Measurements from ENCODE around the gene SLC45A2. TPM values are rescaled to one million over a fixed set of nuclear protein-coding genes. Genes with fewer than 3 reads are reported as not detected.

Gene SLC45A2
- not detected for total RNA-seq (2013)
- not detected for polyA plus RNA-seq
- not detected in 2 replicates for polyA minus RNA-seq
- total RNA-seq, result 0 to 0.92 (median 0.08) reads per million in 11 experiments

GRCh38 chr5:33984671-33985124 is at the start of gene SLC45A2:
TSS of gene SLC45A2 (minus strand) at chr5:33984693. CDS start at chr5:33984583, 110 bp downstream.
- no peak within 1 kb of the TSS for H3K4me2 ChIP-seq (replicated peaks; ENCODE audit: extremely low read depth, low read length, poor library complexity, severe bottlenecking)
- H2AFZ ChIP-seq (ENCODE audit: insufficient read depth, low read depth, low read length, poor library complexity, severe bottlenecking), result no peak within 1 kb of the TSS
- TF ChIP-seq, protein P1, sequence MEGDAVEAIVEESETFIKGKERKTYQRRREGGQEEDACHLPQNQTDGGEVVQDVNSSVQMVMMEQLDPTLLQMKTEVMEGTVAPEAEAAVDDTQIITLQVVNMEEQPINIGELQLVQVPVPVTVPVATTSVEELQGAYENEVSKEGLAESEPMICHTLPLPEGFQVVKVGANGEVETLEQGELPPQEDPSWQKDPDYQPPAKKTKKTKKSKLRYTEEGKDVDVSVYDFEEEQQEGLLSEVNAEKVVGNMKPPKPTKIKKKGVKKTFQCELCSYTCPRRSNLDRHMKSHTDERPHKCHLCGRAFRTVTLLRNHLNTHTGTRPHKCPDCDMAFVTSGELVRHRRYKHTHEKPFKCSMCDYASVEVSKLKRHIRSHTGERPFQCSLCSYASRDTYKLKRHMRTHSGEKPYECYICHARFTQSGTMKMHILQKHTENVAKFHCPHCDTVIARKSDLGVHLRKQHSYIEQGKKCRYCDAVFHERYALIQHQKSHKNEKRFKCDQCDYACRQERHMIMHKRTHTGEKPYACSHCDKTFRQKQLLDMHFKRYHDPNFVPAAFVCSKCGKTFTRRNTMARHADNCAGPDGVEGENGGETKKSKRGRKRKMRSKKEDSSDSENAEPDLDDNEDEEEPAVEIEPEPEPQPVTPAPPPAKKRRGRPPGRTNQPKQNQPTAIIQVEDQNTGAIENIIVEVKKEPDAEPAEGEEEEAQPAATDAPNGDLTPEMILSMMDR (IDR thresholded peaks at IDR 0.05), result no peak
- H3K27me3 ChIP-seq (ENCODE audit: control insufficient read depth in 2 of 2, insufficient read depth in 2 of 2, low read length in 2 of 2), result no peaks in the 10 kb centered on the region
- Mint-ChIP-seq H3K9me3 (peaks cover 0 to 6% (median 0%) of the 10 kb centered on the region in 7 donors), H3K4me1 (no peaks in the 10 kb centered on the region), H3K36me3 (peaks cover 14 to 17% of the 10 kb centered on the region in 2 donors), H3K4me3 (no peak within 1 kb of the TSS), H3K27me3 (ENCODE audit: low read depth in 3 of 3) (no peaks in the 10 kb centered on the region), H3K27ac (no peak within 1 kb of the TSS)
- no peak within 1 kb of the TSS for H3K4me3 ChIP-seq (replicated peaks in 1 of 3; ENCODE audit: low read depth in 2 of 3, low read length in 3 of 3)
- H3K79me2 ChIP-seq (ENCODE audit: insufficient read depth, low read length), result no peaks in the 10 kb centered on the region
- peaks cover 15 to 16% of the 10 kb centered on the region in 2 donors for H3K36me3 ChIP-seq (replicated peaks in 1 of 2; ENCODE audit: control insufficient read depth in 1 of 2, insufficient read depth in 2 of 2, low read length in 2 of 2)
- no peaks in the 10 kb centered on the region for H3K4me1 ChIP-seq (ENCODE audit: control insufficient read depth in 1 of 2, insufficient read depth in 2 of 2, low read length in 2 of 2)
- no peak within 1 kb of the TSS for H3K9ac ChIP-seq (ENCODE audit: insufficient read depth, low read length, poor library complexity, severe bottlenecking)
- peaks cover 7 to 12% of the 10 kb centered on the region in 2 donors for H3K9me3 ChIP-seq (replicated peaks in 1 of 2; ENCODE audit: control insufficient read depth in 1 of 2, insufficient read depth in 1 of 2, low read length in 2 of 2)
- intact Hi-C loops (cut with micrococcal nuclease), result no loop called here
- H3K27ac ChIP-seq (ENCODE audit: low read depth in 1 of 2, low read length in 2 of 2), result no peak within 1 kb of the TSS
- H4K20me1 ChIP-seq (ENCODE audit: insufficient read depth, low read length), result no peaks in the 10 kb centered on the region
- WGBS (ENCODE audit: insufficient coverage), result 89% methylated on average over 6 of the region's 7 CpGs
- DNase-seq, result no peak

GRCh38 chr5:34031966-34032365 is 47.5 kb upstream of the SLC45A2 start:
- H4K20me1 ChIP-seq (ENCODE audit: insufficient read depth, low read length), result no peaks in the 10 kb centered on the region
- H3K4me3 Mint-ChIP-seq, result no peak overlapping the region
- TF ChIP-seq, protein P1 (IDR thresholded peaks at IDR 0.05), result no peak

More at GRCh38 chr5:34031966-34032365, 47.5 kb upstream of the SLC45A2 start:
- H3K79me2 ChIP-seq (ENCODE audit: insufficient read depth, low read length), result no peaks in the 10 kb centered on the region
- H3K36me3 Mint-ChIP-seq, result peaks cover 12 to 19% of the 10 kb centered on the region in 2 donors
- no peaks in the 10 kb centered on the region for H3K4me1 ChIP-seq (ENCODE audit: control insufficient read depth in 1 of 2, insufficient read depth in 2 of 2, low read length in 2 of 2)
- H3K9ac ChIP-seq (ENCODE audit: insufficient read depth, low read length, poor library complexity, severe bottlenecking), result no peak overlapping the region
- no peak overlapping the region for H3K27ac ChIP-seq (ENCODE audit: low read depth in 1 of 2, low read length in 2 of 2)
- no peaks in the 10 kb centered on the region for H3K9me3 Mint-ChIP-seq
- no peaks in the 10 kb centered on the region for H3K27me3 ChIP-seq (ENCODE audit: control insufficient read depth in 2 of 2, insufficient read depth in 2 of 2, low read length in 2 of 2)
- intact Hi-C loops (cut with micrococcal nuclease), result no loop called here
- no peak overlapping the region for H2AFZ ChIP-seq (ENCODE audit: insufficient read depth, low read depth, low read length, poor library complexity, severe bottlenecking)
- peaks cover 0 to 2% (median 0%) of the 10 kb centered on the region in 3 donors for H3K27me3 Mint-ChIP-seq (ENCODE audit: low read depth in 3 of 3)
- no peak overlapping the region for H3K27ac Mint-ChIP-seq
- no CpG with 5 or more reads among the region's 3 CpGs for WGBS (ENCODE audit: insufficient coverage)
- DNase-seq, result no peak
- H3K9me3 ChIP-seq (replicated peaks in 1 of 2; ENCODE audit: control insufficient read depth in 1 of 2, insufficient read depth in 1 of 2, low read length in 2 of 2), result no peaks in the 10 kb centered on the region
- no peak overlapping the region for H3K4me3 ChIP-seq (replicated peaks in 1 of 3; ENCODE audit: low read depth in 2 of 3, low read length in 3 of 3)
- no peak overlapping the region for H3K4me2 ChIP-seq (replicated peaks; ENCODE audit: extremely low read depth, low read length, poor library complexity, severe bottlenecking)
- no peaks in the 10 kb centered on the region for H3K4me1 Mint-ChIP-seq
- H3K36me3 ChIP-seq (replicated peaks in 1 of 2; ENCODE audit: control insufficient read depth in 1 of 2, insufficient read depth in 2 of 2, low read length in 2 of 2), result peaks cover 4 to 13% of the 10 kb centered on the region in 2 donors

All from CD14-positive monocyte (primary cell).